H1 (cell line): ENCODE data around the gene PGM2. TPM values are rescaled to one million over a fixed set of nuclear protein-coding genes. Genes with fewer than 3 reads are reported as not detected.

Experiments used
- CTCF ChIA-PET: fragments of 300-600 bp; sonication (Branson Sonifier 250); formaldehyde crosslinking; loops from one replicate; lab custom pipeline; 2021; ENCODE audit not compliant: partially characterized antibody; lab: Charles Lee
- POLR2A ChIA-PET: fragments of 300-600 bp; sonication (Branson Sonifier 250); formaldehyde crosslinking; loops from one replicate; lab custom pipeline; 2021; ENCODE audit warnings: inconsistent platforms; ENCODE audit not compliant: partially characterized antibody; lab: Charles Lee
- DNase-seq, 2 experiments: peaks; one replicate each; pipeline versions ENCODE4 v3.0.0 to v3.0.0-alpha.2; 2010 to 2022; ENCODE audit warnings: low spot score in 2 of 2, low read depth in 1 of 2, mixed read lengths in 1 of 2
- FAIRE-seq: peaks from 2 replicates; lab custom pipeline; 2011; peaks lifted over from hg19 to GRCh38; lab: Jason Lieb, UNC
- H2AFZ ChIP-seq: 2 replicates; pipeline ENCODE4 v1.8.1; 2012; ENCODE audit warnings: low read length, inconsistent platforms
- H2AK5ac ChIP-seq: 2 replicates; pipeline ENCODE4 v1.6.1; 2013; ENCODE audit warnings: low read depth, low read length
- H2BK120ac ChIP-seq: replicated peaks from 2 replicates; pipeline ENCODE3; 2013; ENCODE audit warnings: low read depth, low read length, inconsistent platforms
- H2BK12ac ChIP-seq: 2 replicates; pipeline ENCODE4 v1.6.1; 2013; ENCODE audit warnings: low read depth, low read length
- H2BK15ac ChIP-seq: 2 replicates; pipeline ENCODE4 v1.6.1; 2013; ENCODE audit warnings: low read length
- H2BK20ac ChIP-seq: 2 replicates; pipeline ENCODE4 v1.6.1; 2013; ENCODE audit warnings: low read length
- H2BK5ac ChIP-seq: 2 replicates; pipeline ENCODE4 v1.6.1; 2013; ENCODE audit warnings: low read depth, low read length
- H3K14ac ChIP-seq: 2 replicates; pipeline ENCODE4 v1.6.1; 2013; ENCODE audit warnings: inconsistent platforms; ENCODE audit not compliant: insufficient read length
- H3K18ac ChIP-seq: 2 replicates; pipeline ENCODE4 v1.6.1; 2013; ENCODE audit warnings: low read length; ENCODE audit errors: extremely low read depth
- H3K23ac ChIP-seq: 2 replicates; pipeline ENCODE4 v1.6.1; 2013; ENCODE audit warnings: inconsistent platforms; ENCODE audit not compliant: insufficient read length
- H3K23me2 ChIP-seq: 2 replicates; pipeline ENCODE4 v1.6.1; 2013; ENCODE audit warnings: low read depth, low read length
- H3K27ac ChIP-seq: 2 replicates; pipeline ENCODE4 v1.6.1; 2011; ENCODE audit warnings: low read depth, low read length, inconsistent platforms
- H3K27me3 ChIP-seq, 4 experiments: replicated peaks in 1 of 4; 1 replicate in 1 of 4; 2 replicates in 3 of 4; pipeline versions ENCODE4 v1.6.1 to v1.8.1; 2011 to 2013; ENCODE audit warnings: low read length in 3 of 4, mild to moderate bottlenecking in 3 of 4, inconsistent platforms in 2 of 4, mixed read lengths in 2 of 4, moderate library complexity in 1 of 4; ENCODE audit not compliant: control insufficient read depth in 3 of 4, insufficient read depth in 3 of 4; ENCODE audit errors: extremely low read depth in 1 of 4
- H3K36me3 ChIP-seq, 4 experiments: 2 replicates each; pipeline versions ENCODE4 v1.6.1 to v1.8.1; 2011 to 2013; ENCODE audit warnings: mild to moderate bottlenecking in 4 of 4, low read length in 3 of 4, moderate library complexity in 2 of 4, control low read depth in 1 of 4, inconsistent platforms in 1 of 4; ENCODE audit not compliant: insufficient read depth in 4 of 4, control insufficient read depth in 2 of 4
- H3K4ac ChIP-seq: replicated peaks from 2 replicates; pipeline ENCODE3; 2013; ENCODE audit warnings: low read length, low read depth, mixed read lengths, inconsistent platforms; ENCODE audit not compliant: insufficient read length
- H3K4me1 ChIP-seq, 4 experiments: replicated peaks in 1 of 4; 1 replicate in 1 of 4; 2 replicates in 3 of 4; pipeline versions ENCODE4 v1.6.1 to v1.8.1; 2011 to 2013; ENCODE audit warnings: low read length in 3 of 4, inconsistent platforms in 2 of 4, mixed read lengths in 1 of 4; ENCODE audit not compliant: insufficient read depth in 4 of 4, control insufficient read depth in 3 of 4
- H3K4me2 ChIP-seq, 2 experiments: 2 replicates each; pipeline versions ENCODE4 v1.6.1 to v1.8.1; 2011 to 2013; ENCODE audit warnings: low read depth in 2 of 2, low read length in 2 of 2, control low read depth in 1 of 2, inconsistent platforms in 1 of 2, mild to moderate bottlenecking in 1 of 2; ENCODE audit not compliant: insufficient read depth in 1 of 2
- H3K4me3 ChIP-seq, 4 experiments: fragments of 200-600, 300-600 bp in 1 of 4; sonication (generic), shearing (Covaris generic), sonication (Bioruptor Twin) in 1 of 4; 2 replicates each; pipeline versions ENCODE4 v1.5.1 to v1.8.1; 2011 to 2016; ENCODE audit warnings: low read length in 4 of 4, low read depth in 3 of 4, control low read depth in 2 of 4, inconsistent platforms in 2 of 4, mild to moderate bottlenecking in 2 of 4, mixed read lengths in 1 of 4, moderate library complexity in 1 of 4; ENCODE audit not compliant: insufficient read depth in 2 of 4; ENCODE audit errors: extremely low read depth in 1 of 4
- H3K56ac ChIP-seq: replicated peaks from 2 replicates; pipeline ENCODE3; 2013; ENCODE audit warnings: low read depth, mild to moderate bottlenecking, mixed read lengths, low read length, inconsistent platforms; ENCODE audit not compliant: insufficient read length
- H3K79me1 ChIP-seq: 2 replicates; pipeline ENCODE4 v1.6.1; 2013; ENCODE audit warnings: low read depth, low read length, control low read depth
- H3K79me2 ChIP-seq, 2 experiments: 2 replicates each; pipeline versions ENCODE4 v1.6.1 to v1.8.1; 2012 to 2013; ENCODE audit warnings: low read length in 2 of 2, mild to moderate bottlenecking in 2 of 2, inconsistent platforms in 1 of 2; ENCODE audit not compliant: insufficient read depth in 2 of 2, control insufficient read depth in 1 of 2
- H3K9ac ChIP-seq, 4 experiments: replicated peaks in 1 of 4; 1 replicate in 1 of 4; 2 replicates in 3 of 4; pipeline versions ENCODE4 v1.6.1 to v1.8.1; 2011 to 2013; ENCODE audit warnings: low read depth in 3 of 4, low read length in 3 of 4, control low read depth in 2 of 4, mild to moderate bottlenecking in 2 of 4, moderate library complexity in 2 of 4, inconsistent platforms in 1 of 4; ENCODE audit errors: extremely low read depth in 1 of 4
- H3K9me3 ChIP-seq, 2 experiments: 2 replicates each; pipeline versions ENCODE4 v1.6.1 to v1.8.1; 2012 to 2013; ENCODE audit warnings: mild to moderate bottlenecking in 2 of 2, moderate library complexity in 2 of 2, control low read depth in 1 of 2, inconsistent platforms in 1 of 2, low read depth in 1 of 2, low read length in 1 of 2, mixed read lengths in 1 of 2; ENCODE audit not compliant: insufficient read depth in 2 of 2
- H4K20me1 ChIP-seq, 2 experiments: replicated peaks in 1 of 2; 2 replicates each; pipeline versions ENCODE3 to v1.8.1; 2011 to 2013; ENCODE audit warnings: inconsistent platforms in 2 of 2, low read length in 2 of 2, mild to moderate bottlenecking in 1 of 2; ENCODE audit not compliant: insufficient read depth in 2 of 2, control insufficient read depth in 1 of 2
- H4K5ac ChIP-seq: 2 replicates; pipeline ENCODE4 v1.6.1; 2013; ENCODE audit warnings: low read length, low read depth, mixed read lengths, inconsistent platforms; ENCODE audit not compliant: insufficient read length
- H4K8ac ChIP-seq: 2 replicates; pipeline ENCODE4 v1.8.0; 2013; ENCODE audit warnings: mild to moderate bottlenecking, moderate library complexity, low read length, inconsistent platforms; ENCODE audit not compliant: insufficient read depth; ENCODE audit errors: extremely low read depth
- H4K91ac ChIP-seq: replicated peaks from 2 replicates; pipeline ENCODE3; 2013; ENCODE audit warnings: low read length, mixed read lengths, inconsistent platforms; ENCODE audit not compliant: insufficient read length
- BRCA1 ChIP-seq: IDR thresholded peaks from 2 replicates; pipeline ENCODE4 v1.6.1; 2012; ENCODE audit warnings: low read depth, low read length, improper control_type of control experiment
- CEBPB ChIP-seq: IDR thresholded peaks from 2 replicates; pipeline ENCODE4 v1.6.1; 2012; ENCODE audit warnings: low read depth, low read length
- CHD1 ChIP-seq: IDR thresholded peaks from 2 replicates; pipeline ENCODE4 v1.6.1; 2012; ENCODE audit warnings: low read depth, low read length, improper control_type of control experiment
- EGR1 ChIP-seq: IDR thresholded peaks from 2 replicates; pipeline ENCODE4 v1.6.1; 2011; ENCODE audit warnings: low read depth, low read length, borderline replicate concordance
- GTF2F1 ChIP-seq: IDR thresholded peaks from 2 replicates; pipeline ENCODE4 v1.6.1; 2012; ENCODE audit warnings: low read depth, low read length, improper control_type of control experiment, borderline replicate concordance
- HDAC2 ChIP-seq, 2 experiments: fragments of 300-600 bp in 1 of 2; sonication (generic) in 1 of 2; IDR thresholded peaks; 2 replicates each; pipeline ENCODE4 v1.6.1; 2011 to 2012; ENCODE audit warnings: low read depth in 2 of 2, low read length in 2 of 2, mild to moderate bottlenecking in 2 of 2, moderate library complexity in 2 of 2, borderline replicate concordance in 1 of 2, inconsistent platforms in 1 of 2
- JUND ChIP-seq: IDR thresholded peaks from 2 replicates; pipeline ENCODE4 v1.6.1; 2011; ENCODE audit warnings: mild to moderate bottlenecking, improper control_type of control experiment, low read length
- KDM4A ChIP-seq: IDR thresholded peaks from one replicate; pipeline ENCODE4 v1.7.1; 2012; ENCODE audit warnings: low read depth, mild to moderate bottlenecking, moderate library complexity, low read length, inconsistent platforms; ENCODE audit not compliant: severe bottlenecking
- KDM5A ChIP-seq: fragments of 200-600 bp; IDR thresholded peaks from 2 replicates; pipeline ENCODE4 v1.7.1; 2012; ENCODE audit warnings: mild to moderate bottlenecking, low read length, inconsistent platforms, mixed read lengths
- MAFK ChIP-seq: IDR thresholded peaks from 2 replicates; pipeline ENCODE4 v1.6.1; 2012; ENCODE audit warnings: low read depth, mild to moderate bottlenecking, improper control_type of control experiment, low read length
- NRF1 ChIP-seq: IDR thresholded peaks from 2 replicates; pipeline ENCODE4 v1.6.1; 2011; ENCODE audit warnings: mild to moderate bottlenecking, low read depth, low read length, improper control_type of control experiment
- POU5F1 ChIP-seq: IDR thresholded peaks from 2 replicates; pipeline ENCODE4 v1.6.1; 2011; ENCODE audit warnings: low read depth, mild to moderate bottlenecking, low read length, moderate library complexity
- SAP30 ChIP-seq: fragments of 300-600 bp; sonication (generic); IDR thresholded peaks from 2 replicates; pipeline ENCODE4 v1.7.1; 2012; ENCODE audit warnings: low read length, moderate library complexity, mild to moderate bottlenecking, inconsistent platforms; ENCODE audit not compliant: insufficient read depth, insufficient replicate concordance
- SP4 ChIP-seq: IDR thresholded peaks from 2 replicates; pipeline ENCODE4 v1.6.1; 2012; ENCODE audit warnings: low read length, inconsistent platforms
- SUZ12 ChIP-seq: fragments of 200-600 bp; sonication (generic); IDR thresholded peaks from 2 replicates; pipeline ENCODE4 v1.6.1; 2012; ENCODE audit warnings: mild to moderate bottlenecking, inconsistent platforms, low read length, moderate library complexity, mixed read lengths
- WGBS, 2 experiments: shearing (Covaris generic) in 1 of 2; methylation state at CpG; one replicate each; pipeline versions ENCODE4 v1.1.6 to v1.1.7; 2013 to 2015; ENCODE audit warnings: low lambda C conversion rate in 2 of 2, mixed read lengths in 2 of 2, inconsistent platforms in 1 of 2, low coverage in 1 of 2, missing lambda C conversion rate in 1 of 2; ENCODE audit not compliant: insufficient replicate concordance in 2 of 2, insufficient coverage in 1 of 2, insufficient read length in 1 of 2; ENCODE audit errors: extremely low coverage in 1 of 2, missing lambda C conversion rate in 1 of 2; 5-methylcytosine and 5-hydroxymethylcytosine counted together
- polyA plus RNA-seq, 7 experiments: library from polyadenylated mRNA; depleted of rRNA in 3 of 7; stranded (reverse) in 5 of 7; unstranded in 2 of 7; fragments of >200 nt in 5 of 7; fragments of 200-250 nt in 2 of 7; gene quantifications; 1 replicate in 5 of 7; 2 replicates in 1 of 7; 4 replicates in 1 of 7; pipeline versions ENCODE4 v1.2.1 to v1.2.3, GENCODE V29; 2011 to 2013; ENCODE audit warnings: missing spikeins in 2 of 7, mixed read lengths in 2 of 7
- total RNA-seq: library from RNA; stranded (reverse); fragmentation: NEBNext Ultra II Directional; extraction: Animal tissue kit (Norgen Biotek cat#: 25700); gene quantifications from 2 replicates; pipeline ENCODE4 v1.2.1, GENCODE V29; 2021

Gene PGM2
- total and polyA plus RNA-seq, 2 of the 8 experiments (the other 6 are each of a cell fraction or from before 2014, with no cell fraction given): 7.7 to 38.0 TPM

DNA sequence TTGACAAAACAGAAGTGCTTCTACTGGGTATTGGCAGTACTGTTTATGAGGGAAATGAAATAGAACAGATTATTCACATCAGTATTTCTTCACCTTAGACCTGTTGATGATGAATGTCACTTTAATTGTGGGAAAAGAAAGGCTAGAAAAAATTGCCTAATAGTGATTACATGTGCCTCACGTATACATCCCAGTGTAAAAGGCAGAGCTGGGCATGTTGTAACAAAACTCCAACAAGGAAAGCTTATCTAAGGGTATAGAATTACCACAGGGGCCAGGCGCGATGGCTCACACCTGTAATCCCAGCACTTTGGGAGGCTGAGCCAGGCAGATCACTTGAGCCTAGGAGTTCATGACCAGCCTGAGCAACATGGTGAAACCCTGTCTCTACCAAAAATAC lies 4.2 kb downstream of the PGM2 start:
- no peak overlapping the region for H2BK5ac ChIP-seq
- H3K18ac ChIP-seq: no peak overlapping the region
- no peak overlapping the region for H4K5ac ChIP-seq
- no peak overlapping the region for H3K4ac ChIP-seq
- POLR2A ChIA-PET: no interaction called here
- no peak overlapping the region for H3K9ac ChIP-seq
- H4K8ac ChIP-seq: no peak overlapping the region
- peaks cover 1 to 10% of the 10 kb centered on the region in 2 experiments for H4K20me1 ChIP-seq
- no peaks in the 10 kb centered on the region for H3K79me2 ChIP-seq
- H3K4me1 ChIP-seq: peaks cover 0 to 5% (median 2%) of the 10 kb centered on the region in 4 experiments; a peak in 3 of 7 replicates
- DNase-seq (no peak), FAIRE-seq (no peak)
- H3K36me3 ChIP-seq: peaks cover 0 to 16% (median 10%) of the 10 kb centered on the region in 4 experiments; a peak in 5 of 8 replicates
- no peak overlapping the region for H3K4me3 ChIP-seq
- no peak overlapping the region for H2BK120ac ChIP-seq
- no peak overlapping the region for H2BK20ac ChIP-seq
- H2AFZ ChIP-seq: no peak overlapping the region
- H2AK5ac ChIP-seq: no peak overlapping the region
- peaks cover 0 to 13% (median 6%) of the 10 kb centered on the region in 4 experiments; a peak in 6 of 7 replicates for H3K27me3 ChIP-seq
- no peaks in the 10 kb centered on the region for H3K79me1 ChIP-seq
- peaks cover 12% of the 10 kb centered on the region; the same call in 1 of the 2 replicates for H3K23me2 ChIP-seq
- H3K56ac ChIP-seq: no peak overlapping the region
- no peak overlapping the region for H2BK15ac ChIP-seq
- no peak overlapping the region for H4K91ac ChIP-seq
- CTCF ChIA-PET: interaction anchor here (0.7 to 1.6 kb wide), 4 partner anchors 9 to 432 kb away, joined by 3 to 5 read pairs (median 4); no protein-coding TSS in a partner anchor
- no peak overlapping the region for H3K27ac ChIP-seq
- WGBS, 2 experiments: 90% methylated on average over 3 of the region's 3 CpGs; no CpG with 5 or more reads in 1 of the 2 experiments
- H2BK12ac ChIP-seq: no peak overlapping the region
- H3K14ac ChIP-seq: no peak overlapping the region
- no peak overlapping the region for H3K4me2 ChIP-seq
- no peaks in the 10 kb centered on the region for H3K9me3 ChIP-seq
- H3K23ac ChIP-seq: no peak overlapping the region
- TF ChIP-seq CHD1 (no peak), SUZ12 (no peak), POU5F1 (no peak), SP4 (no peak), EGR1 (no peak), GTF2F1 (no peak), HDAC2 (IDR thresholded peaks at IDR 0.05; ENCODE audit: borderline replicate concordance in 1 of 2, low read depth in 2 of 2, low read length in 2 of 2) (no peak), MAFK (no peak), SAP30 (no peak), KDM4A (no peak), KDM5A (no peak), BRCA1 (no peak), CEBPB (no peak), JUND (no peak), NRF1 (no peak)
